HepG2 (cell line): ENCODE measurements around the gene RBP4. TPM values are rescaled to one million over a fixed set of nuclear protein-coding genes. Genes with fewer than 3 reads are reported as not detected.
A peak's percentile ranks its signal among the peaks of the same experiment; 100 is the strongest.

Source experiments
- ATAC-seq: fragments of 200-7000 bp; cut with Tn5 transposase; 3 replicates; pipeline ENCODE4 v1.9.1; 2020; ENCODE audit warnings: mild to moderate bottlenecking, moderate library complexity
- BruUV-seq: library from RNA; stranded (reverse); fragments of 400-500 nt; replicated peaks from 2 replicates; lab custom pipeline; 2021; lab: Mats Ljungman, UMichigan
- CTCF ChIA-PET: fragments of 300-600 bp; formaldehyde crosslinking; extraction: SDS; loops from one replicate; lab custom pipeline; 2021; ENCODE audit warnings: low total read pairs, inconsistent platforms, low intra/inter-chr PET ratio; lab: Yijun Ruan, JAX
- POLR2A ChIA-PET: fragments of 350-600 bp; sonication (Branson Sonifier 250); formaldehyde crosslinking; loops from one replicate; lab custom pipeline; 2020; ENCODE audit warnings: antibody characterized with exemption, inconsistent platforms; lab: Yijun Ruan, JAX
- DNase-seq: peaks from one replicate; pipeline ENCODE4 v3.0.0-alpha.2; 2015; ENCODE audit warnings: low spot score
- FAIRE-seq: peaks from 3 replicates; lab custom pipeline; 2011; peaks lifted over from hg19 to GRCh38; lab: Jason Lieb, UNC
- H2AFZ ChIP-seq: one replicate; pipeline ENCODE4 v1.6.1; 2011; ENCODE audit warnings: low read length, inconsistent platforms
- H3K27ac ChIP-seq: fragments of 300-600 bp; 3 replicates; pipeline ENCODE4 v1.8.0; 2011; ENCODE audit warnings: mixed run types, mild to moderate bottlenecking, mixed read lengths, low read length, inconsistent platforms; ENCODE audit not compliant: insufficient read depth; ENCODE audit errors: extremely low read length
- H3K27me3 ChIP-seq, 2 experiments: fragments of 200-600 bp in 1 of 2; 2 replicates in 1 of 2; 3 replicates in 1 of 2; pipeline versions ENCODE4 v1.6.0 to v1.8.0; 2011; ENCODE audit warnings: low read length in 2 of 2, mild to moderate bottlenecking in 2 of 2, moderate library complexity in 2 of 2, inconsistent platforms in 1 of 2; ENCODE audit not compliant: insufficient read depth in 2 of 2, control insufficient read depth in 1 of 2
- H3K36me3 ChIP-seq, 2 experiments: fragments of 200-600 bp in 1 of 2; replicated peaks in 1 of 2; 2 replicates in 1 of 2; 3 replicates in 1 of 2; pipeline versions ENCODE4 v1.5.1 to v1.8.0; 2011; ENCODE audit warnings: low read length in 2 of 2, inconsistent platforms in 1 of 2; ENCODE audit not compliant: insufficient read depth in 2 of 2, control insufficient read depth in 1 of 2
- H3K4me1 ChIP-seq: 2 replicates; pipeline ENCODE4 v1.5.1; 2012; ENCODE audit warnings: low read length, inconsistent platforms; ENCODE audit not compliant: insufficient read depth
- H3K4me2 ChIP-seq: 2 replicates; pipeline ENCODE4 v1.6.0; 2011; ENCODE audit warnings: low read depth, low read length, inconsistent platforms
- H3K4me3 ChIP-seq, 3 experiments: fragments of 200-600 bp in 1 of 3; sonication (generic), shearing (Covaris generic) in 1 of 3; replicated peaks in 1 of 3; 2 replicates each; pipeline ENCODE4 v1.5.1; 2011 to 2016; ENCODE audit warnings: low read length in 3 of 3, inconsistent platforms in 2 of 3, low read depth in 2 of 3, mild to moderate bottlenecking in 2 of 3, control low read depth in 1 of 3, mixed read lengths in 1 of 3; ENCODE audit not compliant: insufficient read depth in 1 of 3
- H3K79me2 ChIP-seq: one replicate; pipeline ENCODE4 v1.6.1; 2011; ENCODE audit warnings: low read length, inconsistent platforms; ENCODE audit not compliant: insufficient read depth
- H3K9ac ChIP-seq: 2 replicates; pipeline ENCODE4 v1.6.0; 2011; ENCODE audit warnings: mild to moderate bottlenecking, low read depth, low read length, inconsistent platforms; ENCODE audit not compliant: insufficient read depth
- H3K9me3 ChIP-seq: 2 replicates; pipeline ENCODE4 v1.5.1; 2012; ENCODE audit warnings: mild to moderate bottlenecking, low read length
- H4K20me1 ChIP-seq: 2 replicates; pipeline ENCODE4 v1.6.0; 2011; ENCODE audit warnings: inconsistent platforms, mild to moderate bottlenecking, low read length, moderate library complexity; ENCODE audit not compliant: insufficient read depth
- ATF5 ChIP-seq: sonication (generic); formaldehyde crosslinking; IDR thresholded peaks from 2 replicates; pipeline ENCODE4 v1.4.0; 2020; ENCODE audit warnings: mild to moderate bottlenecking, low read depth, missing genetic modification reagents
- CERS6 ChIP-seq: sonication (generic); formaldehyde crosslinking; IDR thresholded peaks from 2 replicates; pipeline ENCODE4 v1.5.0; 2020; ENCODE audit warnings: missing genetic modification reagents
- ELF1 ChIP-seq: sonication (generic); formaldehyde crosslinking; IDR thresholded peaks from 2 replicates; pipeline ENCODE4 v1.4.0; 2020; ENCODE audit warnings: missing genetic modification reagents
- ERF ChIP-seq: IDR thresholded peaks from 2 replicates; pipeline ENCODE4 v1.6.1; 2018; ENCODE audit warnings: missing biosample characterization, missing genetic modification reagents
- HNRNPH1 ChIP-seq: fragments of 200-400 bp; formaldehyde crosslinking; optimal IDR thresholded peaks from 2 replicates; pipeline ENCODE3; 2017; ENCODE audit warnings: mild to moderate bottlenecking, low read depth, low read length
- LRRFIP1 ChIP-seq: sonication (generic); formaldehyde crosslinking; conservative IDR thresholded peaks from 2 replicates; pipeline ENCODE4 v1.4.0; 2020; ENCODE audit warnings: missing genetic modification reagents
- MLX ChIP-seq: IDR thresholded peaks from 2 replicates; pipeline ENCODE4 v1.6.1; 2016
- NCOR1 ChIP-seq: fragments of 200-600 bp; sonication (generic); IDR thresholded peaks from 2 replicates; pipeline ENCODE4 v1.7.0; 2017; ENCODE audit warnings: antibody characterized with exemption, low read length, borderline replicate concordance
- RFX1 ChIP-seq: fragments of 450-650 bp; IDR thresholded peaks from 2 replicates; pipeline ENCODE4 v1.6.1; 2017
- SRSF9 ChIP-seq: fragments of 200-400 bp; formaldehyde crosslinking; IDR thresholded peaks from 2 replicates; pipeline ENCODE4 v1.6.1; 2018; ENCODE audit warnings: borderline replicate concordance, mild to moderate bottlenecking, low read depth, low read length; ENCODE audit not compliant: insufficient read depth, poor library complexity, severe bottlenecking
- TRAFD1 ChIP-seq: sonication (generic); formaldehyde crosslinking; IDR thresholded peaks from 2 replicates; pipeline ENCODE4 v1.5.1; 2020; ENCODE audit warnings: missing genetic modification reagents, mild to moderate bottlenecking, borderline replicate concordance
- ZBTB10 ChIP-seq: sonication (generic); formaldehyde crosslinking; IDR thresholded peaks from 2 replicates; pipeline ENCODE4 v1.4.0; 2020; ENCODE audit warnings: missing genetic modification reagents, borderline replicate concordance
- ZNF562 ChIP-seq: sonication (generic); formaldehyde crosslinking; IDR thresholded peaks from 2 replicates; pipeline ENCODE4 v1.8.0; 2022; ENCODE audit warnings: missing genetic modification reagents, borderline replicate concordance
- WGBS: methylation state at CpG from one replicate; pipeline ENCODE4 v1.1.6; 2017; ENCODE audit warnings: low lambda C conversion rate; 5-methylcytosine and 5-hydroxymethylcytosine counted together
- in situ Hi-C: cut with HindIII; loops from 2 replicates; pipeline ENCODE4 v1.10.0; 2017; ENCODE audit warnings: low pct_unique_long_range_greater_than_20kb; ENCODE audit not compliant: extremely low pct_ligation_motif_present
- intact Hi-C: fragments of 100-400 bp; cut with micrococcal nuclease; formaldehyde crosslinking; loops from one replicate; pipeline ENCODE4 v1.10.0; 2022; ENCODE audit not compliant: unreplicated experiment
- polyA plus RNA-seq, 8 experiments: library from polyadenylated mRNA; depleted of rRNA in 3 of 8; stranded (reverse) in 7 of 8; unstranded in 1 of 8; fragments of >200 nt; fragmentation: Illumina TruSeq in 4 of 8; extraction: Trizol in 4 of 8; gene quantifications; 2 replicates each; pipeline versions ENCODE4 v1.2.1 to v1.2.3, GENCODE V29; 2011 to 2016; ENCODE audit warnings: low read depth in 4 of 8, missing spikeins in 1 of 8, mixed read lengths in 1 of 8; ENCODE audit not compliant: insufficient read depth in 1 of 8
- total RNA-seq, 5 experiments: library from RNA; depleted of rRNA; stranded (reverse); fragments of >200 nt; fragmentation: Illumina TruSeq; extraction: Trizol; gene quantifications; 2 replicates each; pipeline ENCODE4 v1.2.3, GENCODE V29; 2016; ENCODE audit warnings: low read depth in 1 of 5

The RBP4 gene
- total and polyA plus RNA-seq, 2 of the 13 experiments (the other 11 are each of a cell fraction or from before 2014, with no cell fraction given): 642 to 931 TPM

- intact Hi-C loops: loop anchor here (5.0 kb wide), 1 partner anchor 72 kb away; no protein-coding TSS in a partner anchor
- Histone ChIP-seq H3K4me1 (peaks cover 69% of the 10 kb centered on the region), H3K4me3 (peak overlapping the region; percentile 79 to 87 (median 84)), H2AFZ (no peak overlapping the region), H3K79me2 (peaks cover 32% of the 10 kb centered on the region), H3K9me3 (no peaks in the 10 kb centered on the region), H3K9ac (peak overlapping the region; percentile 94), H3K27ac (peak overlapping the region; percentile 99), H3K36me3 (peaks cover 0 to 28% of the 10 kb centered on the region in 2 experiments), H3K27me3 (no peaks in the 10 kb centered on the region; a peak in 1 of 5 replicates), H3K4me2 (peak overlapping the region; percentile 94), H4K20me1 (peaks cover 45% of the 10 kb centered on the region)
- no TSS peak for BruUV-seq
- FAIRE-seq (no peak), DNase-seq (no peak), ATAC-seq (peak; percentile 17)
- WGBS: 0% methylated on average over 10 of the region's 60 CpGs
- ChIA-PET CTCF (no interaction called here), POLR2A (interaction anchor here (0.6 to 1.8 kb wide), 4 partner anchors 8 to 101 kb away, joined by 3 to 16 read pairs (median 5); no protein-coding TSS in a partner anchor)
- in situ Hi-C loops: no loop called here
- TF ChIP-seq NCOR1 (peak; percentile 23; the same call in 1 of the 2 replicates), ERF (CRISPR knock-in tag) (no peak), ELF1 (no peak), MLX (0 out of 2 replicates have a peak, but pooled peaks have one; percentile 29), HNRNPH1 (peak; percentile 32), SRSF9 (no peak), LRRFIP1 (no peak), TRAFD1 (CRISPR knock-in tag) (no peak), RFX1 (no peak), CERS6 (CRISPR knock-in tag) (no peak), ZBTB10 (CRISPR knock-in tag) (no peak), ATF5 (CRISPR knock-in tag) (no peak), ZNF562 (CRISPR knock-in tag) (no peak)
Observed at GRCh38 chr10:93600446-93601145, 439 bp downstream of the RBP4 start.
